GM18505 (cell line): ENCODE measurements around the gene RUNX2.
"Not testable (repeated sequence)": the region's sequence is repeated elsewhere in the genome, so short reads cannot be mapped to it uniquely, and the experiment has no call there.

Experiments
- ATAC-seq: cut with Tn5 transposase; IDR thresholded peaks from one replicate; pipeline ENCODE4 v1.9.1; 2021; ENCODE audit not compliant: unreplicated experiment
- POLR2A ChIP-seq: IDR thresholded peaks from 4 replicates; pipeline ENCODE4 v1.6.1; 2011; ENCODE audit warnings: borderline replicate concordance; ENCODE audit not compliant: insufficient read depth, insufficient read length; ENCODE audit errors: extremely low read depth

Gene RUNX2

DNA sequence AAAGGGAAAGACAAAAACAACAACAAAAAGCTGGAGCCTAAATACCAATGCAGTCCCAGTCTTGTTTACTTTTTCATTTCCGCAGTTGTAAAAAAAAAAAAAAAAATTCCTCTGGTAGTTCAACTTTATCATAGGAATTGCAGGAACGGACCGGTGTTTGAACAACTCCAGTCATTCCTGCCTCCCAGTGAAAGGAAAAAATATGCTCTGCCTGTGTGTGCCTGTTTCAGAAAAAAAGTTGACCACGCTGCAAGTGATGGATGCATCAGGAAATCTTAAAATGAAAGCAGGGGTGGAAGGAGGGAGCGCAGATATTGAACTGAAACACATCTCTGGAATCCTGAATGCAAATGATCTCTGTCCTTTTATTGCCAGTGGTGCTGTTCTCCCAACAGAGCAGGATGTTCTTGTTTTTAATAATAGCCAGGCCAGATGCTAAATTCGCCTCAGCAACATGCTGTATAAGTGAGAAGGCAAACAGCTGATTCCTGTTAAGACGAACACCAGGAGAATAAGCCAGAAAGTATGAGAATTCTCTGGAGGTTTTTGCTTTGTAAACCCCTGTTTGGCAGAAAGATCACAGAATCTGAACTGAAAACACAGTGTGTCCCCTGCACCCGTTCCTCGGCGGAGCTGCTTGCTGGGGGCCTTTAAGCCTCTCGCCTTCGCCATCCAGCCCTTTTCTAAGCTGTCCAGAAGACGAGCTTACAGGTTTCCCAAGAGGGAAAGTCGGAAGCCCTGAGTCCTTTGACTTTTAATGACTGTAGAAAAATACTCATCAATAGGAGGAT lies 228.0 kb downstream of the RUNX2 start:
- ATAC-seq: no peak
- TF ChIP-seq POLR2A: no peak

DNA sequence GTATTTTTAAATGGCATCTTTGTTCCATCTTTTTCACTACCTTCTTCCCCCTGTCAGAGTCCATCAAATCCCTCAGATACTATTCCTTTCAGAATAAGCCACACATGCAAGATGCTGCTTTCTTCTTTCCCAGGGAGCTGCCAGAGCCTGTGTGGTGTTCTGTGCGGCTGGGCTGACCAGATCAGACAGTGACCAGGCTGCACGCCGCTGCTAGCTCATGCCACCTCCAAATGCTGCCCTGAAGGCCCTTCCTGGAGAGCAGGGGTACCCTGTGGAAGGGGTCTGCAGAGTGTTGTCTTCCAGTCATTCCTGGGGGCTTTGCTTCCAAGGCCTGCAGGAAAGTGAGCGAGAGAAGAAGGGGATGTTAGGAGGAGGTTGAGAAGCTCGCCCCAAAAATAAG lies 228.7 kb downstream of the RUNX2 start:
- no peak for TF ChIP-seq POLR2A
- ATAC-seq: no peak

DNA sequence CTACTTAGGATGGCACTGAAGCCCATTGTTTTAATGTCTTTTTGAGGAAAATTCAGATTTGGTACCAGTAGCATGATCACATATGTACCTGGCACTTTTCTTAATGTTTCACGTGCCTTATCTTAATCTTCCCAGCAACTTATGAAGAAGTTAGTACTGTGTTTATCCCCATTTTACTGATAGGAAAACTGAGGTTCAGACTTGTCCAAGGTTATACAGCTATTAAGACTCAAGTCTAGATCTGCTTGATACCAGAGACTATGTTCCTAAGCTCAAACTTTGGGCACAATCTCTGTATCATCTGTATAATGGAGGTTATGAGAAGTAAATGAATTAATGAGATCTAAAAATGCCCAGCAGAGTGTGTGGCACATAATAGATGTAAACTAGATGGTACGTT lies 229.3 kb downstream of the RUNX2 start:
- no peak for ATAC-seq
- no peak for TF ChIP-seq POLR2A

DNA sequence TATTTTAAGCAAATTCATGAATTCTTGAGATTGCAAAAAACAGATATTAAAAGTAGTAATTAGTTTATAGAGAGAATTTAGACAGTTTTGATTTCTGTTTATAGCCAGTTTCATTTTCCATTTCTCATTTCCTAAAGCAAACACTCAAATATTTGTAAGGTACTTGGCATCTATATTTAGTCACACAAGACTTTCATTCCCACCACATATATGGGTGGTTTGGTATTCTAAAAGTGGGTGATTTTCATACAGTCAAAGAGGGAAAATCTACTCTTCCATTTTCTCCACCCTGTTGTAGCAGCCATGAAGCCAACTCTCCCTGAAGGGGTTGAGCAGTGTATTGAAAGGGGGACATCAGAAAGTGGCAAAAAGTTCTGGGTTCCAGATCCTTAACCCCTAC lies 230.7 kb downstream of the RUNX2 start:
- no peak for TF ChIP-seq POLR2A
- ATAC-seq: no peak

DNA sequence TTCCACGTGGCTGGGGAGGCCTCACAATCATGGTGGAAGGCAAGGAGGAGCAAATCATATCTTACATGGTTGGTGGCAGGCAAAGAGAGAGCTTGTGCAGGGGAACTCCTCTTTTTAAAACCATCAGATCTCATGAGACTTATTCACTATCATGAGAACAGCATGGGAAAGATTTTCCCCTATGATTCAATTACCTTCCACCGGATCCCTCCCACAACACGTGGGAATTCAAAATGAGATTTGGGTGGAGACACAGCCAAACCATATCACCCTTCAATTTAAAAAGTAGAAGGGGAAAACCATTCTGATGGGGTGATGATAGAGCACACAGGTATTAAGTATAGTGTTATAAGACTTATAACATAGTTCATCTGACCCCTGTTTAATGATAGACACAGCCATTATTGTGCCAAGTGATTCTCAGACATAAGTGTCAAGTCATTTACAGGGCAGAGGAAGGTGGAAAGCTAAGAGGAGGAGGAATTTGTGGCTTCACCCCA lies 232.2 kb downstream of the RUNX2 start:
- not testable (repeated sequence) for ATAC-seq

DNA sequence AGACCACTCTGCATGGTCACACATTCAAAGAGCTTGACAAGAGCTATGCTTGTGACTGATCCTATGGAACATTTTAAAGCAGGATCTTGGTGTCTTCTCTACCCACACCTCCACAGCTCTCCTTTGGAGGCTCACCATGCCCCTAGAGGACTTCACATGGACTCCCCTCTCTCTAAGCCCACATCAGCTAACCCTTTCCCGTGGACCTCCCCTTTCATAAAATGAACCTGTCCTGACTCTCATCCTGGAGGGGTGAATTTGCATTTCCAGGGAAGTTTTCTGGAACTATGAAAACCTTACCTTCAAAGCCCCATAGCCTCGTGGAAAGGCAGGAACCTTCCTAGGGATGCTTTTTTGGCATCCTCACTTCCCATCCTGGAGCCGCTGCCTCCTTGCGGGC lies 234.0 kb downstream of the RUNX2 start:
- TF ChIP-seq POLR2A: no peak
- no peak for ATAC-seq

DNA sequence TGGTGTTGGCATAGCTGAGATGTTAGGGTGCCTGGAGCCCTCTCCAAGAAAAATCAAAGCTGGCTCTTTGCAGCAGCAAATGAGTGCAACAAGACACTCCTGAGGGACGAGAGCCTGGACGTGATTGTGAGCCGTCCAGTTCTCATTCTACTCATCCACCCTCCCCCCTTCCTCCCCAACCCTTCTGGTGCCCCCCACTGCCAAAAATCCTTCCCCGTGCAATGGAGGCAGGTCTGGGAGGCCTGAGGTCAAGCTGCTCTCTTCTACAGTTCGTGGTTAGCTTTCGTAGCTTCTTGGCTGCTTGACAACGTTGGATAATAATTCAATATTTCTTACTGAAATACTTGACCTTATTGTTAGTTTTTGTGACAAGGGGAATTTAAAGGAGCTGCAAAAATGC lies 234.9 kb downstream of the RUNX2 start:
- no peak for ATAC-seq
- no peak for TF ChIP-seq POLR2A

DNA sequence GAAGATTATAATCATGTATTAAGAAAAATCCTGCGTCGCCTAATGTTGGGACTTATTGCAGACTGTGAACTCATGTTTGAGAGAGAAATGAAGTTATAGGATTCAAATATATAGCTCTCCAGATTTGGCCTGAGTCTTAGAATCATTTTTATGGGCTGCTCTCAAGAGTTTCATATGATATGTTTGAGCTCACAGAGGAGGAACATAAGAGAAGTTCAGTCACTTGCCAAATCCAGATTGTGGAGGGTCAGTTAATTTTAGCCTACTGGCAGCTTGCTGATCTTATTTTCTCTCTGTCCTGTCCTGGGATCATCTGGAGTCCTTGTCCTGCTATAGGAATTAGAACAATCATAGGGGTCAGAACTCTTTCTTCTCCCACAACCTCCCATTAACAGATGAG lies 235.7 kb downstream of the RUNX2 start:
- ATAC-seq: no peak

DNA sequence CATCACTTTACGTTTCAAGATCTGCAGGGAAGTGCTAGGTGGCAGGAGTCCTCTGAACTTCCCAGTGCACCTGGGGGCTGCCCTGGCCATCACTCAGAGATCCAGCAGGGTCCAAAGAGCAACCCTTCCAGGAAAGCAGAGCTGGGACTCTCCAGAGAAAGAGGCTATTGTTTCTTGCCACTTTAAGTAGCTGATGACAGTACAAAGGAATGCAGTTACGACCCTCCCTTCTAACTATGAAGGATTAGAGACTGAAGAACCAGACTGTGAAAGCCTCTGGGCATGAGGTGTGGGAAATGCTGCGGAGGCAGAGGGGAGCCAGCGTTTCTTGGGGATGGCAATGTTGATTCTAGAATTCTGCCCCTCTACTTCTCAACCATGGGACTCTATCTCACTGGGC lies 238.8 kb downstream of the RUNX2 start:
- TF ChIP-seq POLR2A: no peak
- no peak for ATAC-seq

More for the DNA sequence above, 235.7 kb downstream of the RUNX2 start:
- TF ChIP-seq POLR2A: no peak

DNA sequence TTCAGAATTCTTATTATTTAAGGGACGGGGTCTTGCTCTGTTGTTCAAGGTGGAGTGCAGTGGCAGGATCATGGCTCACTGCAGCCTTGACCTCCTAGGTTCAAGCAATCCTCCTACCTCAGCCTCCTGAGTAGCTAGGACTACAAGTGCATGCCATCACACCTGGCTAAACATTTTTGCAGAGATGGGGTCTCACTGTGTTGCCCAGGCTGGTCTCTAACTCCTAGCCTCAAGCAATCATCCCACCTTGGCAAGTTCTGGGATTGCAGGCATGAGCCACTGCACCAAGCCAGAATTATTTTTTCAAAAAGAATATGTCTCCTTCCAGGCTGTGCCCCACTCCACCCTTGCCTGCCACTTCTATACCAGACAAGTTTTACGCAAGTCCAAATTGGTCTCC lies 239.7 kb downstream of the RUNX2 start:
- no peak for ATAC-seq
- no peak for TF ChIP-seq POLR2A

DNA sequence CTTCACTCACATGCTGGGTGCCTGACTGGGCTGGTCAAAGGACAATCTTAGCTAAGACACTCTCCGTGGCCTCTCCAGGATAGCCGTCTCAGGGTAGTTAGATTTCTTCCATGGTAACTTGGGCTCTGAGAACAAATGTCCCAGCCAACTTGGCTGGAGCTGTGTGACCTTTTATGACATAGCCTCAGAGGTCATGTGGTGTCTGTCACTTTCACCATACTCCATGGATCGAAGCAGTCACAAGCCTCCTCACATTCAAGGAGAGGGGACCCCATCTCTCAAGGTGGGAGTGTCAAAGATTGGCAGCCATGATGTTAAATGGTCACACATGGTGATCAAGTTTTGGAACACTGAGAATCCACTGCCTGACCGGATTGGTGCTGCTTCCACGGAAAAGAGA lies 240.5 kb downstream of the RUNX2 start:
- no peak for TF ChIP-seq POLR2A
- no peak for ATAC-seq

DNA sequence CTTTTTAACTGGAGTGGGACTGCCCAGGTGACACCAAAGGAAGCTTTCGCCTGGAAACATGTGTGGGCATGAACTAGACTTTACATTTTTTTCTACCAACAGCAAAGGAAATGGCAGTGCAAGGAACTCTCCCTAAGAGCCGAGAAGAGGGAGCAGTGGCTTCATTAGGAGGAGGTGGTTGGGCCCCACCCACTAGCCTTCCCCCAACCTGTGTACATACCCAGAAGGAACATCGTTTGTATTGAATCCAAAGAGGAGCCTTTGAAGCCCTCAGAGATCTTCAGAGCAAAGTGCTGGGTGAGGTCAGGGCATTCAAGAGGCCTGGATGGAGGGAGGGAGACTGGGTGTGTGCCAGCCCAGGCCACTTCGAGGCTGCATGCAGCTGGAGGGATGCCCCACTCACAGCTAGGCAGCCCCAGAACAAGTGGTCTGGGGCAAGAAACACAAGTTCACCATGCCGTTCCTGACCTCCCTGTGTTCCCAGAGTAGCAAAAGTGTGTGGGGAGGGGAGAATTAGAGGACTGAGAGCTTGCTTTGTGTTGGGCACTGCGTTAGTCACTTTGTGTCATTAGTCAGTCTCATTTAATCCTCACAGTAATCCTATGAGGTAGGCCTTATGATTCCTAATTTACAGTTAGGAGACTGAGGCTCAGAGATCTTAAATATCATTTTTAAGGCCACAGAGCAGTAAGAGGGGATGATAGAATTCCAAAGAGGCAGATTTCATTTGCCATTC lies 241.2 kb downstream of the RUNX2 start:
- TF ChIP-seq POLR2A: no peak
- no peak for ATAC-seq

DNA sequence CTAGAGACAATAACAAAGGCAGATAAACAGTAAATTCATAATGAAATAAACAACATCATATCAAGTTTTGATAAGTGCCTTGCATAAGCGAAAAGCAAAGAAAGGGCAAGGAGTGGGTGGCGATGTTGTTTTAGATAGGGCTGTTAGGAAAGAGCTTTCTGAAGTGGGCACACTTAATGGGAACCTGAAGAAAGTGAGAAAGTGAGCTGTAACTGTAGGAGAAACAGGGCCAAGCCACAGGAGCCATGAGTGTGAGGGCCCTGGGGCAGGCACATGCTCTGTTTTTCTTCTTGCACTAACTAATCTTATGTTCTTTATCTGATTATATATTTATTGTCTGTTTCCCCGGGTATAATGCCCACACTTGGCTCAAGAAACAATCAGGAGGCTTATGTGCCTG lies 243.0 kb downstream of the RUNX2 start:
- ATAC-seq: no peak
- no peak for TF ChIP-seq POLR2A

DNA sequence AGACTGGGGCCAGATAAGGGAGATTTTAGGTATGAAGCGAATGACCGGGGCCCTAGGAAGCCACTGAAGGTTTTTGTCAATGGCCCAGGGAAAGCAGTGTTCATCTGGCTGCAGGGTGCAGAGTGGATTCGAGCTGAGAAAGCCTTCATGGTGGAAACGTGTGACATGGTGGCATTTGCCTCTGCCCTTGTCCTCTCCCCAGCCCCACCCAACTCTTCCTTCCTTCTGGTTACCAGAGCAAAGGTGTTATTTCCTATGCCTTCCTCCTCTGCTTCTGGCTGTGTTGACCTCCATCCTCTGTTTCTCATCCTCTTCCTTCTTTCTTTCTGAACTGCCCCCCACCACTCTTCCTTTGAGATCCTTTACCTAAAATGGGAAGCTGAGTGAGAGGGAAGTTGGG lies 244.7 kb downstream of the RUNX2 start:
- no peak for TF ChIP-seq POLR2A
- ATAC-seq: no peak
